Measurements from ENCODE around the gene ZDHHC20.

DNA sequence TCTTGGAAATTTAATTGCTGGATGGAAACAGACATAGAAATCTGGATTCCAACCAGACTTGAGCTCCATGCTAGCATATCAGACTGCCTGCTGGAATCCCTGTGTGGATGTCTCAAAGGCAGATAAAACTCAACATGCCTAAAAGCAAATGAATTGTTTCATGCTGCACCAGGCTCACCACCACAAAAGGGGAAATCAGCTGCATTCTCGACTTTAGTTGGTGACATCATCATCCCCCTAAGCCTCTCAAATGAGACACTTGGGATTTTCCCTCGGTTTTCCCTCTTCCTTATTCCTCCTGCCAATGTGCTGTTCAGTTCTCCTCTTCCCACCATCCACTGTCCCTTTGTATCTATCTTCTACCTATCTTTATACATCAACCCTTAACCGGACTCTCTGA lies 134.3 kb downstream of the ZDHHC20 start:
- TF ChIP-seq CTCF (IDR thresholded peaks at IDR 0.05): no peak
- no peak for TF ChIP-seq POLR2AphosphoS5 (IDR thresholded peaks at IDR 0.05)
